NCI-H526 (cell line): ENCODE measurements around the gene SLC12A3.

Experiments
- DNase-seq, 2 experiments: peaks; one replicate each; lab custom pipeline; 2025; lab: John Stamatoyannopoulos, UW

Gene SLC12A3

GRCh38 chr16:56864960-56865359 is at the start of gene SLC12A3:
Gene SLC12A3 (plus strand): TSS chr16:56865207. CDS start chr16:56865236, 29 bp downstream.
- peak in 1 of 2 experiments; percentile 3 for DNase-seq

- DNase-seq, result no peak
These were observed 49.3 kb upstream of the SLC12A3 start for GRCh38 chr16:56815721-56816120.

- DNase-seq, result no peak
These were observed 48.0 kb upstream of the SLC12A3 start for GRCh38 chr16:56817056-56817455.

GRCh38 chr16:56817938-56818337 is 47.1 kb upstream of the SLC12A3 start:
- no peak for DNase-seq

- no peak for DNase-seq
These were observed 41.8 kb upstream of the SLC12A3 start for GRCh38 chr16:56823081-56823733.

- DNase-seq, result no peak
These were observed 40.7 kb upstream of the SLC12A3 start for GRCh38 chr16:56824331-56824730.

- DNase-seq, result no peak
These were observed 40.2 kb upstream of the SLC12A3 start for GRCh38 chr16:56824804-56825203.

- no peak for DNase-seq
These were observed 39.2 kb upstream of the SLC12A3 start for GRCh38 chr16:56825826-56826225.

GRCh38 chr16:56828647-56829046 is 36.4 kb upstream of the SLC12A3 start:
- no peak for DNase-seq

- no peak for DNase-seq
These were observed 34.3 kb upstream of the SLC12A3 start for GRCh38 chr16:56830669-56831068.

- no peak for DNase-seq
These were observed 32.2 kb upstream of the SLC12A3 start for GRCh38 chr16:56832768-56833167.

- no peak for DNase-seq
These were observed 31.6 kb upstream of the SLC12A3 start for GRCh38 chr16:56833243-56833970.

- no peak for DNase-seq
These were observed 29.7 kb upstream of the SLC12A3 start for GRCh38 chr16:56835320-56835719.

- DNase-seq, result no peak
These were observed 28.4 kb upstream of the SLC12A3 start for GRCh38 chr16:56836410-56837230.

GRCh38 chr16:56838622-56839337 is 26.2 kb upstream of the SLC12A3 start:
- no peak for DNase-seq

GRCh38 chr16:56841233-56841632 is 23.8 kb upstream of the SLC12A3 start:
- DNase-seq, result no peak

- no peak for DNase-seq
These were observed 23.3 kb upstream of the SLC12A3 start for GRCh38 chr16:56841659-56842058.

GRCh38 chr16:56842133-56842532 is 22.9 kb upstream of the SLC12A3 start:
- no peak for DNase-seq

- DNase-seq, result no peak
These were observed 21.0 kb upstream of the SLC12A3 start for GRCh38 chr16:56844056-56844455.

- DNase-seq, result no peak
These were observed 17.7 kb upstream of the SLC12A3 start for GRCh38 chr16:56847173-56847910.
